Measurements from ENCODE around the gene AHSP.
"Not testable (repeated sequence)": the region's sequence is repeated elsewhere in the genome, so short reads cannot be mapped to it uniquely, and the experiment has no call there.

AHSP gene

GRCh38 chr16:31501226-31501965 lies 26.3 kb upstream of the AHSP start:
- DNase-seq (ENCODE audit: low spot score) = no peak

DNA sequence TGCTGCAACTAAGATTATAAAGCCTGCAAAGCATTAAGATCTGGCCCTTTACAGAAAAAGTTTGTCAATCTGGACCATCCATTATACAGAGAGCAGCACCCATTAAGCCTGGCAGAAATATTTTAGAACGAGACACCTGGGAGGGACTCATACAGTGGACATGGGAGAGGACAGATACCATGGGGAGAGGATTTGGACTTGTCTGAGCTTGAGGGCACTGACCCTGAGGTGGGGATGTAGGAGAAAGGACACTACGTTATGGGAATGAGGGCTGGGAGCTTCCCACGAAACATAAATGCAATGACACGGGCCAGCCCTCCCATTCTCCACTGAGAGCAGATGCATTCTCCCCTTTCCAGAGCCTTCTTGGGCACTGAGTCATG lies 25.7 kb upstream of the AHSP start:
- no peak for DNase-seq (ENCODE audit: low spot score)

DNA sequence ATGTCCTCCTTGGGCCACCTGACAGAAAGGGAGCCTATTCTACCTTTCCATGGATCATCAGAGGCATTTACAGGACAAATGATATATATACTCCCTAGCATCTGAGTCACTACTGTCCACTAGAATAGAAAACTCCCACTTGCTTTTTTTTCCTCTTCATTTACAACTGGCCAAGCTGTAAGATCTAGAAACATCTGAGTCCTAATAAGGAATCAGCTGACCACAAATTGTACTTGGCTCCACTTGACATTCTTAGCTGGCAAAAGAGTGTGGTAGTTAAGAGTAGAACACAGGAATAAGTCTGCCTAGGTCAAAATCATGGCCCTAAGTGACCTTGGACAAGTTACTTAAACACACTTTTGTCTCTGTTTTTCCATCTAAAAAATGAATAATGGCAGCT lies 24.7 kb upstream of the AHSP start:
- DNase-seq (ENCODE audit: low spot score) = no peak

GRCh38 chr16:31503555-31503954 lies 24.1 kb upstream of the AHSP start:
- DNase-seq (ENCODE audit: low spot score) = not testable (repeated sequence)

DNA sequence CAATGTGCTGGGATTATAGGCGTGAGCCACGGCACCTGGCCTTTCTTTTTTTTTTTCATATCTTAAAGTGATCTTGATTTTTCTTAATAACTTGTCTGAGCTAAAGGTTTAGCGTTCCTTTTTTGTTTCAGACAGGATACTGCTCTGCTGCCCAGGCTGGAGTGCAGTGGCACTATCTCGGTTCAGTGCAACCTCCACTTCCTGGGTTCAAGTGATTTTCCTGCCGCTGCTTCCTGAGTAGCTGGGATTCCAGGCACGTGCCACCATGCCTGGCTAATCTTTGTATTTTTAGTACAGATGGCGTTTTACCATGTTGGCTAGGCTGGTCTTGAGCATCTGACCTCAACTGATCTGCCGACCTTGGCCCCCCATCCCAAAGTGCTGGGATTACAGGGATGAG lies 23.5 kb upstream of the AHSP start:
- no peak for DNase-seq (ENCODE audit: low spot score)

GRCh38 chr16:31505483-31505882 lies 22.2 kb upstream of the AHSP start:
- DNase-seq (ENCODE audit: low spot score) = no peak

GRCh38 chr16:31507617-31507928 lies 20.1 kb upstream of the AHSP start:
- DNase-seq (ENCODE audit: low spot score) = no peak

- DNase-seq (ENCODE audit: low spot score) = peak; percentile 83
Measured at GRCh38 chr16:31507929-31508705, 19.6 kb upstream of the AHSP start, which contains the start of gene RUSF1. RUSF1 (minus strand) TSS chr16:31508391; CDS start chr16:31508373, 18 bp downstream.

DNA sequence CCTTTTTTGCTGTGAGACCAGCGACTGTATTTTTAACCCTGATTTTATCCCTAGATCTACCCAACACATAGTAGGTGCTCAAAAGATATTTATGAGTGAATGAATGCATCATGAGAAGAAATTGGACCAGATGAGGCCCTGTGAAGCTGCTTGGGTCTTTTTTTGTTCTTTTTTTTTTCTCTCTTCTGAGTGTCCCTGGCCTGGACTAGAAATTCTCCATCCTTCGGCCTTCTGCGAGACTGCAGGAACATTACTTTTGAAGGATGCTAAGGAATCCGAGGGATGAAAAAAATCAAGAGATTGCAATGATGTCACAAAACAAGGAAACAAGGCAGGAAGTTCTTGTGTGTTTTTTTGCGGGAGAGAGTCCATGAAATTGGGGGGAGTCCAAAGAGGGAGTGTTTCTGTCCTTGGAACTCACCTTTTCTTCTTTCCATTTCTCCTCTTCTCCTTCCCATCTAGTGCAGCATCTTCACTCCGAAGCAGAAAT lies 18.9 kb upstream of the AHSP start:
- no peak for DNase-seq (ENCODE audit: low spot score)

- DNase-seq (ENCODE audit: low spot score) = no peak
Measured at GRCh38 chr16:31513126-31513525, 14.6 kb upstream of the AHSP start.

DNA sequence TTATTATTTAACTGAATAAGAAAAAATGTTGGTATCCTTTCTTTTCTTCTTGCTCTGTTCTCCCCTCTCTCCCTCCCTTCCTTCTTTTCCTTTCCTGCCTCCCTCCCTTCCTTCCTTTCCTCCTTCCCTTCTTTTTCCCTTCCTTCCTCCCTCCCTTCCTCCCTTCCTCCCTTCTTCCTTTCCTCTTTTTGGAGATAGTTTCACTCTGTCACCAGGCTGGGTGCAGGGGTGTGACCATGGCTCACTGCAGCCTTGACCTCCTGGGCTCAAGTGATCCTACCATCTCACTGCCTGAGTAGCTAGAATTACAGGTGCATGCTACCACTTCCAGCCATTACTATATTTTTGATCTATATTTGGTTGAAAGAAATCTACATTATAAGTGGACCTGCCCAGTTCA lies 13.8 kb upstream of the AHSP start:
- DNase-seq (ENCODE audit: low spot score) = no peak

DNA sequence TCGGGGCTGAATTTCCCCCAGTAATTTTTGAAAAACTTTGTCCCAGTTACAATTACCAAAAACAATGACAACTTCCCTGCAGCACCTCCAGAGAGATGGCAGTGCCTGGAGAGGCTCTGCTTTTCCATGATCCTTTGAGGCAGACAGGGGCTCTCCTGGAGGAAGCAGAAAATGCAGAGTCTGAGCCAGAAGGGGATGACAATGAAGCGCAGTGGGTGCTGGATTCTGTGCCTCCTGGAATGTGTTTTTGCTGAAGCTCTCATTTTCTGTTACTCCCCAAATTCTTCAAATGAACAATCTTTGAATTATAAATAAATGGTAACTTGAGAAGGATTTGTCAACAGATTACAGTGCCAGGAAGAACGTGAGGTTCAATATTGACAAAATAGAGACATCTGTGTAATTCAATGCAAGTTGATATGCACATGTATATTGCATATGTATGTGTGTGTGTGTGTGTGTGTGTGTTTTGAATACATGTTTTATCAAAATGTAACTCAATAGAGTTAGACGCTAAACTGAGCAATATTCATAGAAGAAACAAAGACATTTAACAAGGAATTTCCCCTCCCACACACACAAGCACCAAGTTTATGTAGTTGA lies 9.8 kb upstream of the AHSP start:
- no peak for DNase-seq (ENCODE audit: low spot score)

- DNase-seq (ENCODE audit: low spot score) = no peak
Measured at GRCh38 chr16:31519759-31520431, 7.8 kb upstream of the AHSP start.

DNA sequence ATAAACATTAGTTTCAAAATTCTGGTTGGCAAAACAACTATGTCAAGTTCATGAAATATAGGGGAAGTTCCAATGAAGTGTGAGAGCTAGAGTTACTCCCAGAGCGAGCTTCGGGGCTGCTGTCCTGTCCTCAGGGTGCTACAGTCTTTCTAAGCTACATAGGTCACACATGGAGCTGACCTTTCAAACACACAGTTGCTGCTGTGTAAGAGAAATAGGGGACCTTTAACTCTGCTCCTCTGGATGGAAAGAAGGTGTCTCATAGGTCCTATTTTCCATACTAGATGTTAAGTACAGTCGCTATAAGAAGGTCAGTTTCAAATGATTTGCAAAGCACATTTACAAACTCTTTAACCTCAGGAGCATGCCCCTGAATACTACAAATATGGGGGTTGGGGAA lies 6.3 kb upstream of the AHSP start:
- DNase-seq (ENCODE audit: low spot score) = no peak

- no peak for DNase-seq (ENCODE audit: low spot score)
Measured at GRCh38 chr16:31522071-31522470, 5.6 kb upstream of the AHSP start.

- DNase-seq (ENCODE audit: low spot score) = not testable (repeated sequence)
Measured at GRCh38 chr16:31523768-31524167, 3.9 kb upstream of the AHSP start.

GRCh38 chr16:31525113-31525512 lies 2.6 kb upstream of the AHSP start:
- no peak for DNase-seq (ENCODE audit: low spot score)

GRCh38 chr16:31528523-31529107 lies 915 bp downstream of the AHSP start:
- no peak for DNase-seq (ENCODE audit: low spot score)

DNA sequence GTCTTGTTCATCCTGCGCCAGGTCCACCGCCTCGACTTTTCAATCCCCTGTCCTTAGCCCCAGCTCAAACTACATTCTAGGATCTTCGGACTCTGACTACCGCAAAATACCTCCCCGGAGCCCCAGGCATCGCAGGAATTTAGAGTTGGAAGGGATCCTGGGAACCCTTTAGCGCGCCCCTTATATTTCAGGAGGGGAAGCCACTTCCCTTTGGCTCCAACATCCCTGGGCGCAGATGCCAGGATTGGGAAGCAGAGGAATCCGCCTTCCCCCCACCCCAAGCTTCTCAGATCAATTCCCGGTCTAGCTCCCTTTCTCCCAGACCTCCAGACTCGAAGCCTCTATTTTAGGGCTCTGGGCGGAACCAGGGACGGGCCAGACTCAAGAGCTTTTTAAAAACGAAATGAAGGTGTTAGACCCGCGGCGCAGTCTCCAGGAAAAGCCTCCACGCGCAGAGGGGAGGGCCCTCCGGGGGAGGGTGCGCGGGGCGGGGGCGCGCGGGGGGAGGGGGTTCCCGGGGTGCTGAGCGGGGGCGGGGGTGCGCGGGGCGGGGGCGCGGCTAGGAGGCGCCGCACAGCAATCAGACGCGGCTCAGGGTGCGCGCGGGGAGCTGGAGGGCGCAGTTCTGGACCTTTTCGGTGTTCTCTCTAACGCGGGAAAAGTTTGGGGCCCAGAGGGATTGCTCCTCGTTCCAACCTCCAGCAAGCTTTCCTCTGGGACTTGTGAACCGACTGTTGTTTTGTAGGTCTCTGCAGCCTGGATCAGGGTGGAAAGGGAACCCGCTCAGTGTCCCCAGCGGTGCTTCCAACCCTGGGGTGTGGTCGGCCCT lies 1.6 kb downstream of the AHSP start:
- DNase-seq (ENCODE audit: low spot score) = no peak

- no peak for DNase-seq (ENCODE audit: low spot score)
Measured at GRCh38 chr16:31529937-31530312, 2.2 kb downstream of the AHSP start.

DNA sequence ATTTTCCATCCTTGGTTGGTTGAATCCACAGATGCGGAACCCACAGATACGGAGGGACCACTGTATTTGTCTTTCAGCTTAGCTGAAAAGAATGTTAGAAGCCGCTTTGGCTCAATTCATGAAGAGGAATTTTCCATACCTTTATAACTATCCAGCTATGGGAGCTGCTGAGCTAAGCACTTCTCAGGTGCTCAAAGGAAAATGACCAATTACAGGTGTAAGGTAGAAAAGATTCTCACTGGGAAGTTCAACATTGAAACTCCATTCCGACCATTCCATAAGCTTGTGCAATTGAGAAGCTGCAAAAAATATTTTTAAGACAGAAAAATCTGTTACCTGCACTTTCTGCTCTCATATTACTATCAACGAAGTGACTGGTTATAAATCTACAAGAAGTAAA lies 2.7 kb downstream of the AHSP start:
- no peak for DNase-seq (ENCODE audit: low spot score)
